ENCODE results near the gene GSS. TPM values are rescaled to one million over a fixed set of nuclear protein-coding genes. Genes with fewer than 3 reads are reported as not detected.

GSS gene
- total RNA-seq, 1 donor from 2014 or later: 49.1 TPM

DNA sequence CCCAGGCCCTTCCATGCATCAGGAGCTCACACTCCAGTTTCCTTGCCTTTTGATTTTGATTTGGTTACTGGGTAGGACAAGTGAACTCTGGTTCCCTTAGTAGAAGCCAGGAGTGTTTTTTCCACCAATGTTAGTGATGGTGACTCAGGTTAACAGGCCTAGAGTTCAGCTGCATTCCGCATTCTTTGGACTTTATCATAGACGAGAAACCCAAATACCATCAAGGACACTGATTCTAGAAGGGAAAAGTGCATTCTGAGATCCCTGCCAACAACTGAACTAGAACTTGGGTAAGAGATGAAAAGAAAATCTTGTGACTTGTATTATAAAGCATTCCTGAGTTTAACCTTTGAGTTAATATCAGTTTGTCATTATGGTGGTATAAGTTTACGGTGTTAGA, 8.9 kb downstream of the GSS start:
- DNase-seq (ENCODE audit: low read depth, low spot score): no peak

- no peak for DNase-seq (ENCODE audit: low read depth, low spot score)
These were observed 10.1 kb downstream of the GSS start for GRCh38 chr20:34945315-34946077.

GRCh38 chr20:34943808-34944567, 11.6 kb downstream of the GSS start:
- no peak for DNase-seq (ENCODE audit: low read depth, low spot score)

GRCh38 chr20:34942301-34942700, 13.3 kb downstream of the GSS start:
- DNase-seq (ENCODE audit: low read depth, low spot score): no peak

GRCh38 chr20:34941226-34941625, 14.4 kb downstream of the GSS start:
- no peak for DNase-seq (ENCODE audit: low read depth, low spot score)

GRCh38 chr20:34940081-34940481, 15.5 kb downstream of the GSS start:
- no peak for DNase-seq (ENCODE audit: low read depth, low spot score)

GRCh38 chr20:34938466-34939163, 17.0 kb downstream of the GSS start:
- DNase-seq (ENCODE audit: low read depth, low spot score): no peak

DNA sequence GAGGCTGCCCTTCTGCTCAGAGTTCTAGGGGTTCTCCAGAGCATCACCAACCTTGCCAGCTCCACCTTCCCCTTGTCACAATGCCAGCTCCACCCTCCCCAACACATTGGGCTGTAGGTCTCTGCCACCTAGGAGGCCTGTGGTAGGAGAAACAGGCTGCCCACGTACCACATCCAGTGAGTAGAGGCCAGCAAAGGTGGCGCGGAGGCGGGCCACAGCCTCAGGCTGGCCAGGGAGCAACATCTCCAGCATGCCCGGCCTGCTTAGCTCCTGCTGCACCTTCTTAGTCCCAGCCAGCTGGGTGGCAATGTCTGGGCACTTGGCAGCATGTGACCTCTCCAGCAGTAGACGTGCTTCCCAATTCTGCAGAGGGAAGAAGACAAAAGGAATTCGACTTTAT, 23.8 kb downstream of the GSS start:
- no peak for DNase-seq (ENCODE audit: low read depth, low spot score)

- no peak for DNase-seq (ENCODE audit: low read depth, low spot score)
These were observed 27.2 kb downstream of the GSS start for GRCh38 chr20:34928411-34928810.

DNA sequence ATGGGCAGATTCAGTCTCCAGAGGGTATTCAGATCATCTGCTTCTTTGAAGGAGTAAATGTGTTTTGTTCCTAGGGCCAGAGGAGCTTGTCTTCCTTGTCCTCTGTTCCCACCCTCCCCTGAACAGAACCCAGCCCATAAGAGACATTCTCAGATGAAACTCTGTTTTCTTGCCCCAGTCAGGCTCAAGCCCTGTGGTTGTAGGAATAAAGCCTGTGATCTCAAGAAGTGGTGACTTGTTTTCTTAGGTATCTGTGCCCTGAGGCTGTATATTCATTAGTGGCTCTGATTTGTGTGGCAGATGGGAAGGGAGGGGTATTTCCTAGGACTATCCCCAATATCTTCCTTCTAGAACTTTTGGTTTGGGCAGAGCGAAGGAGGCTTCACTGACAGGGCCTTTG, 27.9 kb downstream of the GSS start:
- DNase-seq (ENCODE audit: low read depth, low spot score): no peak

- no peak for DNase-seq (ENCODE audit: low read depth, low spot score)
These were observed 29.0 kb downstream of the GSS start for GRCh38 chr20:34926581-34926980.

- DNase-seq (ENCODE audit: low read depth, low spot score): no peak
These were observed 29.6 kb downstream of the GSS start for GRCh38 chr20:34925981-34926380.

- DNase-seq (ENCODE audit: low read depth, low spot score): no peak
These were observed 30.3 kb downstream of the GSS start for GRCh38 chr20:34925341-34925740.

DNA sequence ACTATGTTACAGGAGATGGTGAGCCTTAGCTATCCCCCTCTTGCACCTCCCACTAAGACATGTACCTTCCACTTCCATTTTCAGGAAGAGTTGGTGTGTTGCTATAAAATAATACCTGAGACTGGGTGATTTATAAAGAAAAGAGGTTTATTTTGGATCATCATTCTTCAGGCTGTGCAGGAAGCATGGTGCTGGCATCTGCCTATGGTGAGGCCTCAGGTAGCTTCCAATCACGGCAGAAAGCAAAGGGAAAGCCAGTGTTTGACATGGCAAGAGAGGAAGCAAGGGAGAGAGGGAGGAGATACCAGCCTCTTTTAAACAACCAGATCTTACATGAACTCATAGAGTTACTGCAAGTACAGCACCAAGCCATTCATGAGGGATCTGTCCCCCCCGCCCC, 32.2 kb downstream of the GSS start:
- no peak for DNase-seq (ENCODE audit: low read depth, low spot score)

DNA sequence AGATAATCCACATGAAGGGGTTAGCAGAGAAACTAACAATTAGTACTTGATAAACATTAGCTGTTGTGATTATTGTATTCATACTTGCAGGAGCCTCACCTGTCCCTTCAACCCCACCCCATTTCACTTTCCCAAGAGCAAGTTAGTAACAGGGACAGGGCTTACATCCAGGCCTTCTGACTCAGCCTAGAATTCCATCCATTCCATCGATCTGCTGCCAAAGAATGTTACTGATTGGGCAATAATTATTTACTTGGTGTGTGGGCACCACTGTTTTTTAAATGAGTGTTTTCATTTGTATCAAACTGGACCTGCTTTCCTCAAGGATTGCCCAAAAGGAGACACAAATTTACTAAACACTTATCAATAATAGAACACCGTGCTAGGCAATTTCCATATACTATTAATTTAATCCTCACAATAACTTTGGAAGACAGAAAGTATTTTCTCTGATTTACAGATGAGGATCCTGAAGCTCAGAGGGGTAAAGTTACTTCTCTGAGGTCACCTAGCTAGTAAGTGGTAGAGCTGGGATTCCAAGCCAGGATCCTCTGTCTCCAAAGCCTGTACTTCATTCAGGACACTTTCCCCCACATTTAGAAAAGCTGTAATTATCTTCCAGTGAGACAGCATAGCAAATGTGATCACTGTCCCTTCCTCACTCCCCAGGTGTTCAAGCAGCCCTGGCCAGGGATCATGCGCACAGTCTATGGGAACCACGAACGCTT, 32.8 kb downstream of the GSS start:
- no peak for DNase-seq (ENCODE audit: low read depth, low spot score)

DNA sequence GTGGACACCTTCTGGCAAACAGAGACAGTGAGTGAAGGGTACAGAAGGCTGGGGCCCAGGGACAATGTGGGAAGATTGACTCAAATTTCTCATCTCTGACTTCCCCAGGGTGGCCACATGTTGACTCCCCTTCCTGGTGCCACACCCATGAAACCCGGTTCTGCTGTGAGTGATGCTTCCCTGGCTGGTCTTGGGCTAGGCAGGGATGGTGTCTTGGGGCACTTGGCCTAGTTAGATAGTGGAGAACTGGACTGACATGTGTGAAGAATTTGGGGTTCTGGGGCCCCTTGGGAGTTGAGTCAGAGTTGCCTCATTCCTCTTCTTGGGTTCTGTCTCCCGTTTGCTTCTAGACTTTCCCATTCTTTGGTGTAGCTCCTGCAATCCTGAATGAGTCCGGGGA, 34.2 kb downstream of the GSS start:
- DNase-seq (ENCODE audit: low read depth, low spot score): no peak

DNA sequence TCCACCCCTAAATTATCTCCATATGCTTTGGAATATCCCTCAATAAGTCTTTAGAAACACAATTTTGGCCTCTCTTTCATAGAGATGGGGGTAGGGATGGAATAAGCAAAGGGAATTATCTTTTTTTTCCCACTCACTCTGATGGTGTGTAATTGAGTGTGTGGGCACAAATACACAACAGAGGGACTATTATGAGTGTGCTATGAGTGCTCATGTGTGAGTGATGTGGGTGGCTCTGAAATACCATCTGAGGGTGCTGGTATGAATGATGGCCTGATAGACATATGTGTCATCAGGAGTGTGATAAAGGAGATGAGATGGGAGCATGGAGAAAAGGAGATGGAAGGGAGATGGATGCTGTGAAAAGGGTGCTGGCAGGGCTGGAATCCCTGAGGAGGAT, 35.6 kb downstream of the GSS start:
- DNase-seq (ENCODE audit: low read depth, low spot score): no peak

DNA sequence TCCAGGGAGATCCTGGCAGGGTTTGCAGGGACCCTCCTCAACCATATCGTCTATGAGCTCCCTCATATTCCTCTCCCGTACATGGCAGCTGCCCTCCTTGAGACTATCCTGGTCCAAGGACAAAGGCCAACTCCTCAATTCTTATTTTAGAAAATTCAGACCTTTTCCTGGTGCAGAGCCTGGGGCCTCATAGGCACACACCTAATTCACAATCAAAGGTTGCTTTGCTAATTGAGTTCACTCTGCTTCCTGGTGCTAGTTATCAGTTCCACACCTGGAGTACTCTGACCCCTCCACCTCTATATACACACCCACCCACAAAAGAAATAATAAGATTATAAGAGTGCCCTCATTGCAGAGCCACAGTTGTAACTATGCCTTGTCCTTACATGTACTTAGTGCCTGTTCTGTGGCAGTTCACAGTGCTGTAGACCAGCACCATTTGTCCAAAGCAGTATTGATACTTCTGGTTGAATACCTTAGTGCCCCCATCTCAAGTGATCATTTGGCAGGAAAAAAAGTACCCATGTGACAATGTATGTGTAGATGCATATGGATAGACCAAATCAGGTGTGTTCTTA, 38.7 kb downstream of the GSS start:
- no peak for DNase-seq (ENCODE audit: low read depth, low spot score)

GRCh38 chr20:34915749-34916455, 39.7 kb downstream of the GSS start:
- DNase-seq (ENCODE audit: low read depth, low spot score): no peak

GRCh38 chr20:34915131-34915530, 40.5 kb downstream of the GSS start:
- DNase-seq (ENCODE audit: low read depth, low spot score): no peak

Data from pulmonary artery endothelial cell (primary cell).